GM21723 (cell line): ENCODE measurements around the gene NECTIN2.
"Not testable (repeated sequence)": the region's sequence is repeated elsewhere in the genome, so short reads cannot be mapped to it uniquely, and the experiment has no call there.

Experiments
- ATAC-seq: cut with Tn5 transposase; IDR thresholded peaks from one replicate; pipeline ENCODE4 v1.9.1; 2021; ENCODE audit warnings: mild to moderate bottlenecking, moderate library complexity; ENCODE audit not compliant: unreplicated experiment

NECTIN2 gene

DNA sequence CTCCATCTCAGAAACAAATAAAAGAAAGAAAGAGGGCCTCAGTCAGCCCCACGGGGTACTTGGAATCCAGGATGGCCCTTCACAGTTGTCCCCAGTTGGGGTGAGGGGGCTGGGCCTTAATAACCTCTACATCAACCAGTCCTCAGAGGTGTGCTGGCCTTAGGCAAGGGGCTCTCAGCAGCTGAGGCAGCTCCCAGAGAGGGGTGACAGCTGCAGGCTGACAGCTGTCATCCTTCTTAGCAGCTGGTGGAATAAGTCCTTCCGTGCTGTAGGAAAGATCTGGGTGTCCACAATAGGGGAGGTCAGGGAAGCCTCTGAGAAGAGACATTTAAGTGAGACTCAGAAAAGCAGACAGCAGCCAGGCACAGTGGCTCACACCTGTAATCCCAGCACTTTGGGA lies 29.8 kb upstream of the NECTIN2 start:
- ATAC-seq: no peak

DNA sequence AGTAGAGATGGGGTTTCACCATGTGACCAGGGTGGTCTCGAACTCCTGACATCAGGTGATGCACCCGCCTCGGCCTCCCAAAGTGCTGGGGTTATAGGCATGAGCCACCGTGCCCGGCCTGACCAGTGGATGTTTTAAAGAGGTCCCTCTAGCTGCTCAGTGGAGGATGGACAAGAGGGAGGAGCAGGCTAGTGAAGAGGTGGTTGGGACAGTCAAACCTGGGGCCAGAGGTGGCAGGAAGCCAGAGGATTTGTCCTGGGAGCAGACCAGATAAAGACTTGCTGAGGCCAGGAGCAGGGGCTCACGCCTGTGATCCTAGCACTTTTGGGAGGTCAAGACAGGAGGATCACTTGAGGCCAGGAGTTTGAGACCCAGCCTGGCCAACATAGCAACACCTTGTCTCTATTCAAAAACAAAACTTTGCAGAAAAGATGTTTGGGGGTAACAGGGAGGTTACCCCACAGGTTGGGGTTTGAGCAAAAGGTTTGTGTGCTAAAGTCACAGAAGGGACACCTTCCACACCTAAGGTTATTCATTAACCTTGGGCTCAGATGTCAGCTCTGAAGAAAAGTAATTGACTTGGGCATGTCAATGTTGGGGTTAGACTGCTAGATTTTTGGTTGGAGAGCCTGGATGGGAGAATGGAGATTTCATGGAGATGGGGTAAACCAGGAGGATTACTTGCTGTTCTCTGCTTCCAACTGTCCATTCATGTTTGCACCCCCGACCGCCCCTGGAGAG lies 28.2 kb upstream of the NECTIN2 start:
- no peak for ATAC-seq

- ATAC-seq: no peak
These were observed 27.5 kb upstream of the NECTIN2 start for GRCh38 chr19:44818466-44819031.

- no peak for ATAC-seq
These were observed 26.8 kb upstream of the NECTIN2 start for GRCh38 chr19:44819246-44819832.

- ATAC-seq: no peak
These were observed 25.2 kb upstream of the NECTIN2 start for GRCh38 chr19:44820648-44821609.

DNA sequence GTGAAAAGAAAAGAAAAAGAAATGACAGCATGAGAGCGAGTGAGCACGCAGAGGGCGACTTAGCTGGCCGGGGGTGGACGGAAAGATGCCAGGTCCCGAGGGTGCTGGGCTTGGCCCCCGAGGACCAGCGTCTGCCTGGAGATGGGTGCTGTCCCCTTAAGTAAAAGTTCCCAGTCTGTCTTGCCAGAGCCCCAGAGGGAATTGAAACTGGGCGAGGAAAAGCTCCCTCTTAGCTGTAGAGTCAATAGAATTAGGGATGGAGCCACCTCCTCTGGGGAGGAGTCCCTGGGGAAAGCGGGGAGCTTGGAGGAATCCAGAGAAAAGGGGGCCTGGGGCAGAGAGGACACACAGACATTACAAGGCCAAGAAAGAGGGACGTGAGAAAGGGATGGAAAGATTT lies 23.9 kb upstream of the NECTIN2 start:
- ATAC-seq: no peak

DNA sequence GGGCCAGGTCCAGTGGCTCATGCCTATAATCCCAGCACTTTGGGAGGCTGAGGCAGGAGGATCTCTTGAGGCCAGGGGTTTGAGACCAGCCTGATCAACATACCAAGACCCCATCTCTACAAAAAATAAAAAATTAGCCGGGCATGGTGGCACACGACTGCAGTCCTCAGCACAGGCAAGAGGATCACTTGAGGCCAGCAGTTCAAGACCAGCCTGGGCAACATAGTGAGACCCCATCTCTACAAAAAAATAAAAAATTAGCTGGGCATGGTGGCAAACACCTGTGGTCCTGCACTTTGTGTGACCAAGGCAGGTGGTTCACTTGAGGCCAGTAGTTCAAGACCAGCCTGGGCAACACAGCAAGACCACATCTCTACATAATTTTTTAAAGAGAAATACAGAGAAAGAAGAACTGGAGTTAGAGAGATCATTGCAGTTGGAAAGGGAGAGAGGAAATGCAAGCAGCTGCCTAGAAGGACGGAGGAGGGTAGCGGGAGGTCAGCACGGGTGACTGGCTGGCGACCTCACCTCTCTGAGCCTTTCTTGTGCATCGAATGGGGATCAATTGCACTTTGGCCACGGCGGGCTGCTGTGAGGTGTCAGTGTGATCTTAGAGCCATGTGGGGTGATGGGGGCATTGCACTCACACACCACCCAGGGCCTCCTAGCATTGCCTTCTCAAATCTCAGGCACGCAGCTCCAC lies 23.3 kb upstream of the NECTIN2 start:
- ATAC-seq: no peak

DNA sequence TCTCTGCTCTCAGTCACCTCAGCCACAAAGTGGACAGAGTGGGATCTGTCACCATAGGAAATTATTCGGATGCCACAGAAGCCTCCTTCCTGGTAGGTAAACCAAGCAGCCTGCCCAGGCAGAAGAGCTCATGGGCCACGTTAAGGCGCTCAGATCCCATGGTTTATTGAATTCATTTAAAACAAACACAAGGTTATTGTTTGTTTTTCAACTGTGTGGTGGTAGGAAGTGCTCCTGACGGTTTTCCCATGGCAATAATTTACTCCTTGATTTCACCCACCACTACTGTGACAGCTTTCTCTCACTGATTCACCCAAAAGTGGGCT lies 22.8 kb upstream of the NECTIN2 start:
- no peak for ATAC-seq

DNA sequence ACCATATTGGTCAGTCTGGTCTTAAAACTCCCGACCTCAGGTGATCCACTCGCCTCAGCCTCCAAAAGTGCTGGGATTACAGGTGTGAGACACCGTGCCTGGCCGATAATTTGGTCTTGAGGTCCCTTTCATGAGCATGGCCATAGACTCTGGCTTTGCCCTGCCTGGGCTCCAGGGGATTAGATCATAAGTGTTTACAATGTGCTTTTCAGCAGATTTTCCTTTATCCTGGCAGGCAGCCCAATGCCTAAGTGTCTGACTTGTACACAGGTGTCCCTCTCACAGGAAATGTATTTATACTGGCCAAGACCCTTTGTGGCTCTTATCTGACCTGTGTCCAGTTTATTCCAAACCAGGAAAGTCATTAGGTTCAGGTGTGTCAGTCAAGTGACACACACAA lies 21.3 kb upstream of the NECTIN2 start:
- no peak for ATAC-seq

- ATAC-seq: not testable (repeated sequence)
These were observed 13.2 kb upstream of the NECTIN2 start for GRCh38 chr19:44832875-44833274.

DNA sequence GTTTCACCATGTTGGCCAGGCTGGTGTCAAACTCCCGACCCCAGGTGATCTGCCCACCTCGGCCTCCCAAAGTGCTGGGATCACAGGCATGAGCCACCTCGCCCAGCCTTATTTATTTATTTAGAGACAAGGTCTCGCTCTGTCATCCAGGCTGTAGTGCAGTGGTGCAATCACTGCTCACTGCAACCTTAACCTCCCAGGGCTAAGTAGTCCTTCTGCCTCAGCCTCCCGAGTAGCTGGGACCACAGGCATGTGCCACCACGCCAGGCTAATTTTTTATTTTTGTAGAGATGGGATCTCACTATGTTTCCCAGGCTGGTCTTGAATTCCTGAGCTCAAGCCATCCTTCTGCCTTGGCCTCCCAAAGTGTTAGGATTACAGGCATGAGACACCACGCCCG lies 11.7 kb upstream of the NECTIN2 start:
- not testable (repeated sequence) for ATAC-seq

DNA sequence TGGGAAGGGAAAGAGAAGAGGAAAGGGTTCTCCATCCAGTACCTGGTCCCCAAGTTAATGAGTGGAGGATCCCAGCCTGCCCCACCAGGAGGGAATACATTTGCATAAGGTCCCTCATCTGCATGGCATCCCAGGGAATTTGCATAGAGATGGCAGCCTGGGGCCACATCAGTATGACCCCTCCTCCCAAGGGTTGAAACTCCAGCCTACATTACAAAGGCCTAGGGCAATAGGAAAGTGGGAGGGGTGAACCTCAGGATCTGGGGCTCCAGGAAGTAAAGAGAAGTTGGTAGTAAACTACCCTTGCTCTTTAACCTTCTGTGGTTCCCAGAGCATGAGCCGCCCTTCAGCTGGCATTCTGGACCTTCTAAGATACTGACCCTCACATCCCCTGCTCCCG lies 6.8 kb upstream of the NECTIN2 start:
- ATAC-seq: no peak

GRCh38 chr19:44840811-44841210 lies 5.3 kb upstream of the NECTIN2 start:
- ATAC-seq: no peak

- ATAC-seq: no peak
These were observed 4.9 kb upstream of the NECTIN2 start for GRCh38 chr19:44841231-44841630.

- no peak for ATAC-seq
These were observed 848 bp upstream of the NECTIN2 start for GRCh38 chr19:44845286-44845611.

- ATAC-seq: no peak
These were observed 502 bp downstream of the NECTIN2 start for GRCh38 chr19:44846455-44847143.

DNA sequence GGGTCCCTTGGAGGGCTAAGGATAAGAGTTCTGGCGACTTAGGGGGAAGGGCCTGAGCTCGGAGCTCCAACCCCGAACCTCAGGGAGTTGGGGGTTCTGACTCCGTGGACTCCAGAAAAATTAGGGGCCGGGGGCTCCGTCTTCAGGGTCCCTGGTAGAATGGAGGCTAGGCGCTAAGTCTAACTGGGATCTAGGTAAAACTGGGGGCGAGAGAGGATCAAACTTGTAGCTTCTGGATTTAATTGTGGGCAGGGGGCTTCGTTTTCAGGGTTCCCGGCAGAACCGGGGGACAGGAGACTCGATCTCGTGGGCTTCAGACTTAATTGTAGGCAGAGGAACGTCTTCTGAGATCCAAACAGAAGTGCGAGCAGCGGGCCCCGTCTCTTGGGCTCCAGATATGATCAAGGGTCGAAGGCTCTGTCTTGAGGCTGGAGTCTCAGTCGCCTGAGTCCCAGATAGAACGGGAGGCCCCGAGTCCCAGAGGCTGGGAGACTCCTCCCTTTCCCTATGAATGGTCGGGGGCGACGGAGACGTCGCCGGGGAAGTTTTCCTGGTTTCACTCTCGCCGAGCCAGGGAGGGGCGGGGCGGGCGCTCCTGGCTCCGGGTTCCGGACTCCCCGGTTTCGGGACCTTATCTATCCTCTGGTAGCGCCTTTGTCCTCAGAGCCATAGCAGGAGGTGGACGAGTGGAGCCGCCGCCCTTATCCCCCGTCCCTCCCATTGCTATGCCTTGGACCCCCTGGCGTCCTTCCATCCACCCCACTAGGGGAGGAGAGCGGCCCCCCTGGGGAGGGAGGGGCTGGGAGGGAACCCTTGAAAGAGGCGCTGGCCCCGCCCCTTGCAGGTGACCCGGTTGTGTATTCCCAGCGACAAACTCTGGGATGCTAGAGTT lies 1.3 kb downstream of the NECTIN2 start:
- no peak for ATAC-seq

GRCh38 chr19:44848036-44848811 lies 2.1 kb downstream of the NECTIN2 start:
- no peak for ATAC-seq
